GM18861 (cell line): ENCODE results near the gene FILIP1L.

Source experiments
- ATAC-seq: cut with Tn5 transposase; IDR thresholded peaks from one replicate; pipeline ENCODE4 v1.9.1; 2021; ENCODE audit not compliant: unreplicated experiment

Gene FILIP1L

DNA sequence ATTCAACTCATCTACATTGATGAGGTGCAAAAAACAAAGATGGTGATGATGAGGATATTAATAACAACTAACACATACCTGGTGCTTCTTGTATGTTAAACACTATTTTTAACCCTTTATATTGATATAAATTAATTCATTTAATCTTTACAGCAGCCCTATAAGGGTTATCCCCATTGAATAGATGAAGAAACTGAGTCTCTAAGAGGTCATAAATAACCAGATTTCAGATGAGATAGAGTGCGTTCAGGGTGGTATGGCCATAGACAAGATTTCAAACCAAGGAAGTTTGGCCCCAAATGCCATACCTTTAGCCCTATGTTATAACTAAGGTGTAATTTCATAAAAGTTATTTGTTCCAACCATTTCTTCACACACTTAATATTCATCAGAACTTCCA lies 214.1 kb downstream of the FILIP1L start:
- ATAC-seq: no peak

DNA sequence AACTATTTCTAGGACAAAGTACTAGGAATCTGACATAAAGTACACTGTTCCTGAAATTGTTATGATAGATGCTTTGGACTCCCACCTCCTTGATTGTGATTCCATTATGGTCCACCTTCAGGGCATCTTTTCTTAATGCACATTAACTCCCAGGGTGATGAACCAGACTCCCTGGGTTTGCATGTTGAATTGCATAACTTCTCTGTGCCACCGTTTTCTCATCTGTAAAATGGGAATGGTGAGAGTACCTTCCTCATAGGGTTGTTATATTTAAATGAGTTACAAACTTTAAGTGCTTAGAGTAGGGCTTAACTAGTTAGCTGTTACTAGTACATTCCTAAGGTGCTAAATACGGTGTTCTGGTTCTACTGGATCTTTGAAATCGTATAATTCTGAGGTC lies 214.7 kb downstream of the FILIP1L start:
- no peak for ATAC-seq

GRCh38 chr3:99896482-99896881 lies 217.8 kb downstream of the FILIP1L start:
- no peak for ATAC-seq

GRCh38 chr3:99895703-99896441 lies 218.4 kb downstream of the FILIP1L start:
- no peak for ATAC-seq

DNA sequence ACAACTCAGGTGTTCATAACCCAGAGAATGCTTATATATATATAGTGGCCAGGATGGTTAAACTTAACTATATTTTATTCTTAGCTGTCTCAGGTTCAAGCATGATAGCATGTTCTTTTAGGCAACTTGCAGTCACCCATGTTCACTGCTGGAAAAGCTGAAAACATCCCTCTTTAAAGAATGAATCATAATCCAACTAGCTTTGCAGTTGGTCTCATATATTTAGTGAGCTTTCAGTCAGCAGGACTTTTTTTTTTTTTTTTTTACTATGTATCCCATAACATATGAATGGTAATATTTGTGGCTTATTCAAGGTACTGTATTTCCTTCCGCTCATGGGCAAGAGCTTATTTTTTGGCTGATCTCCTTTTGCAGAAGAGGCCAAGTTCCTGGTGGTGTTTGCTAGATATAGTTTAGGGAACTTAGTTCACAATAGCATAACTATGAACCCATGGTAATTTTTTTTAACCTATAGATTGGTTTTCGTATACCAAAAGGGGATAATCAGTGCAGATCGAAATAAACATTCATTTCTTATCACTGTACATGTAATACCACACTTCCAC lies 219.1 kb downstream of the FILIP1L start:
- no peak for ATAC-seq

GRCh38 chr3:99892332-99892731 lies 222.0 kb downstream of the FILIP1L start:
- no peak for ATAC-seq

GRCh38 chr3:99891610-99892285 lies 222.6 kb downstream of the FILIP1L start:
- no peak for ATAC-seq

GRCh38 chr3:99885851-99886250 lies 228.4 kb downstream of the FILIP1L start:
- ATAC-seq: no peak

GRCh38 chr3:99885085-99885484 lies 229.2 kb downstream of the FILIP1L start:
- no peak for ATAC-seq

DNA sequence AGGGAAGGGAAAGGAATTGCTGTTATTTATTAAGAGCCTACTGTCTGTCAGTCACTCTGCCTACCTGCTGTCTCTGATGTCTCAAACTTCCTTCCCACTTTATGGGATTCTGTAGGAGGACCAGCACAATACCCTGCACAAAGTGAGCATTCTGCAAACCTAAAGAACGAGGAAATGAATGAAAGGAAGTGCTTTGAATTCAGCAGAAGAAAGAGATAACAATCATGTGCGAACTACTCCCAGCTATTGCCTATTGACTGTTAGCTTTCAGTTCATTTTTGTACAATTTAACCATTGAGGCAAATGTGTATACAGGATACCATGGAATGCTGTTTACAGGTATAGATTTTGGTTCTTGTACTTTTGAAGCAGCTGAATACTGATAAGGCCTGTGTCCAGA lies 229.8 kb downstream of the FILIP1L start:
- no peak for ATAC-seq

GRCh38 chr3:99883693-99884092 lies 230.6 kb downstream of the FILIP1L start:
- no peak for ATAC-seq

- ATAC-seq: no peak
Observed at GRCh38 chr3:99883138-99883461, 231.2 kb downstream of the FILIP1L start.

GRCh38 chr3:99882436-99883137 lies 231.7 kb downstream of the FILIP1L start:
- no peak for ATAC-seq

GRCh38 chr3:99881121-99881524 lies 233.2 kb downstream of the FILIP1L start:
- no peak for ATAC-seq

GRCh38 chr3:99879275-99879674 lies 235.0 kb downstream of the FILIP1L start:
- no peak for ATAC-seq

- ATAC-seq: peak; percentile 61
Observed at GRCh38 chr3:99878005-99878404, 236.3 kb downstream of the FILIP1L start.

DNA sequence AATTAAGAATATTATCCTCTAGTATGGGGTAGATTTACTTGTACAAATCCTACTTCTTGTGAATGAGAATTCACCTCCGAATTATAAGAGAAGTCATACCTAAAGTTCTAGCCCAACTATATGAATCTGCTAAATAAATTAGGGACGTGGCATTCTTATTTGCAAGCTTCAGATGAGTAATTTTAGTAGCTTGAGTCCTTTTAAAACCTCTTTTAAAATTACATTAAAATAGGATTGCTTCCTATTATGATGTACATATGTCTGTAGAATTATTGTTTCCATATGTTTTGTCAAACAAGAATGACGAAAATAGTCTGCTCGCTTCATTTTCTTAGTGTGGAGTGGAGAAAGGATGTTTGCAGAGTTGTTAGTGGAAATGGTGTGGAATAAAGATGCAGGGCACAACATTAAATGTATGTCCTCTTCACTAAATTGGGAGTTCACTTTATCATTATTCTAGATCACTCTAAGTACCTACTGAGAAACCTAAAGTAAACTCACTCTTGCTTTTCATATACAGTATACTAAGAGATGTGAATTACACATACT lies 237.2 kb downstream of the FILIP1L start:
- no peak for ATAC-seq

GRCh38 chr3:99875929-99876841 lies 238.1 kb downstream of the FILIP1L start:
- ATAC-seq: peak; percentile 74

DNA sequence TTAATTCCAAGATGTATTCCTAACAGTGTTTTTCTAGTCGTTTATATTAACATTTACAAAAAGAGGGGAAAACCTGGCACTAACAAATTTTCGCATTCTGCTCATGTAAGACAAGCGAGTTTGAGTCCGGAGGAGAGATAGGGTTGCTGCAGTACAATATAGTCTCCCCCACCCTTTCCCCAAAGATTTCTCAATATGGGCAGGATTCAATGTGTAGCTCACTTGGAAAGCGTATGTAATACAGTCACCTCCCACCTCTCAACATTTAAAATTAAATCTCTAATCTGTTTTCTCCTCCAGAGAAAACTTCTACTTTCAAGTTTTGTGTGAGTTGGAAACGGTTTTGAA lies 238.7 kb downstream of the FILIP1L start:
- ATAC-seq: no peak

DNA sequence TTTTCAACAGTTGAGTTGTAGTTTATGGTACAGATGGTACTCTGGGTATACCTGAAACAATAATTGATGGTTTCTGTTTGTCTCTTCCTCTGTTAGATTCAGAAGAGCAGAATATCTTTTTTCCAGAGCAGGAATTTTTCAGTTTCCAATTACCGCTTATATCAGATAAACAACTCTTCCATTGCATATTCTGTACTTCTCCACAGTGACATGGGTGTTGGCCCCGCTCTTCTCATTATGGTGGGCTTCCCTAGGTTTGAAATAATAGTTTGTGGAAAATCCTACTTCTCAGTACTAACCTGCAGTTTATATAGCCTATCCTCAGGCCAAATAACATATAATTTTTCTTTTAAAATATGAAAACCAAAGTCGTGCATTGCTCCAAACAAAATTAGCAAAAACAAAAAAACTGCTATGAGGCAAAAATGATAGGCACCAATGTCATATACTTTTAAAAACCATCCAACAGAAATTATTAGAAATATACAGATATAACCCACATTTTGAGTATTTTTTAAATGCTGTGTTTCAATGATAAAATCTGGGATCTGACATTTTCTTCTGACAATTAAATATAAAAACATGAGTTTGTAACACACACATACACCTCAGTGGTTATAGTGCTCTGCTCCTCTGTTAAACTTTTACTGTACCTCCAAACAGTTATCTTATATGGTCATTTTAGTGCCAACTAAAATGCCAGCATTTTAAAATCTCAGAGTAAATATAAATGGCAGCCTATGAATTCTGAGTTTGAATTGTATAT lies 239.9 kb downstream of the FILIP1L start:
- ATAC-seq: no peak
